T1000 (cell line): ENCODE results near the gene CACTIN.
"Not testable (repeated sequence)": the region's sequence is repeated elsewhere in the genome, so short reads cannot be mapped to it uniquely, and the experiment has no call there.

Experiments
- DNase-seq: peaks from one replicate; lab custom pipeline; 2025; ENCODE audit warnings: mixed read lengths; lab: John Stamatoyannopoulos, UW

The CACTIN gene

GRCh38 chr19:3646336-3647092, 19.9 kb upstream of the CACTIN start:
- DNase-seq: no peak

DNA sequence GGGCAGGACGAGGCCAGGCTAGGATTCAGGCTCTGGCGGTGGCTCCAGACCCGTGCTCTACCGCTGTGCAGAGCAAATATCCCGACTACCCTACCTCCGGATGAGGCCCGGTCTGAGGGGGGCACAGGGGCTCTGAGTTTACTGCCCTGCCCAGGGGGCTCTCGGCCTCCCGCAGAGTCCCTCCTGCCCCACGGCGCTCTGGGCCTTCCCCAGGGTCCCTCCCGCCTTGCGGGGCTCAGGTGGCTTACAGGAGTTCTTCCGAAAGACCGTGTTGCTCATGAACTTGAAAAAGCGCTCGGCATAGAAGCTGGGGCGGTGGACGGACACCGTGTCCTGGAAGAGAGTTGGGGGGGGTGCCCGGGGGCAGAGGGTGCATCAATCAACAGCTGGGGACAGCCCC, 19.1 kb upstream of the CACTIN start:
- no peak for DNase-seq

DNA sequence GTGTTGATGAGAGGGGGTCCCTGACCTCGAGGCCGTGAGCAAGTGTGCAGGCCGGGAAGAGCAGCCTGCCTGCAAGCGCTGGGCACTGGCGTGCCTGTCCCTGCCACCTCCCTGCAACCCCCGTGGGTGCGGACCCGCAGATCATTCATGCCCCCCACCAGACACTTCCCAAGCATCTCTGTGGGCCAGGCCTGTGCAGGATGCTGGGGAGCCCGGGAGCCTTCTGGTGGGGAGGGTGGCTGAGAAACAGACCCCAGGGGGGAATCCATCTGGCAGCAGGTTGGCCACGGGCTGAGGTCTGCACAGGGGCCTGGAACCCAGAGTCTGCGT, 18.4 kb upstream of the CACTIN start:
- no peak for DNase-seq

GRCh38 chr19:3644351-3645066, 17.9 kb upstream of the CACTIN start:
- no peak for DNase-seq

- no peak for DNase-seq
Measured at GRCh38 chr19:3643674-3644313, 17.2 kb upstream of the CACTIN start.

- DNase-seq: no peak
Measured at GRCh38 chr19:3642987-3643673, 16.5 kb upstream of the CACTIN start.

- no peak for DNase-seq
Measured at GRCh38 chr19:3642296-3642695, 15.7 kb upstream of the CACTIN start.

- DNase-seq: no peak
Measured at GRCh38 chr19:3641515-3642269, 15.1 kb upstream of the CACTIN start.

DNA sequence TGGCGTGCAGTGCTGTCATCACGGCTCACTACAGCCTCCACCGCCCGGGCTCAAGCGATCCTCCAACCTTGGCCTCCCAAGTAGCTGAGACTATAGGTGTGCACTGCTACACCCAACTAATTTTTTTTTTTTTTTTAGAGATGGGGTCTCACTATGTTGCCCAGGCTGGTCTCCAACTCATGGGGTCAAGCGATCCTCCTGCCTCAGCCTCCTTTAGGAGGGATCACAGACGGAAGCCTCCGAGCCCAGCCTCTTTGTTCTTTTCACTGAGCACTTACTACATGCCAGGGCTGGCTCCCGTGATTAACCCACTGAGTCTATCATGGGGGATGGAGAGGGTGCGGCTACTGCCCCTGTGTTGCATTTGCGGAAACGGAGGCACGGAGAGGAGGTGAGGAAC, 12.9 kb upstream of the CACTIN start:
- DNase-seq: no peak

- DNase-seq: no peak
Measured at GRCh38 chr19:3638208-3639193, 11.9 kb upstream of the CACTIN start.

DNA sequence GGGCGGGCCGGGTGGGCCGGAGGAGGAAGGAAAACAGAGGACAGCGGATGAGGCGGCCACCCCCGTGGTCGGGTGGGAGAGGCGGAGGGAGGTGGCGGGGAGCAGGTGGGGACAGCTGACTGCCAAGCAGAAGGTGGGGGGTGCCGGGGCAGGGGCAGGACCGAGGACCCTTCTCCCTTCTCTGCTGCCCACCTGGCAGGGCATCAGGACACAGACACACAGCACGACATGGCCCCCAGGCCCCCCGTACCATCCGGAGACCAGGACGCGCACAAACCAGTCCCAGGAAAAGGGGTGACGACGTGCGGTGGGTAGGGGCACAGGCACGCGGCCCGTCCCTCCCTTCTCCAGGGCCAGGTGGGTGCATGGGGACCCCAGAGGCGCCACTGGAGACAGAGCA, 11.0 kb upstream of the CACTIN start:
- no peak for DNase-seq

DNA sequence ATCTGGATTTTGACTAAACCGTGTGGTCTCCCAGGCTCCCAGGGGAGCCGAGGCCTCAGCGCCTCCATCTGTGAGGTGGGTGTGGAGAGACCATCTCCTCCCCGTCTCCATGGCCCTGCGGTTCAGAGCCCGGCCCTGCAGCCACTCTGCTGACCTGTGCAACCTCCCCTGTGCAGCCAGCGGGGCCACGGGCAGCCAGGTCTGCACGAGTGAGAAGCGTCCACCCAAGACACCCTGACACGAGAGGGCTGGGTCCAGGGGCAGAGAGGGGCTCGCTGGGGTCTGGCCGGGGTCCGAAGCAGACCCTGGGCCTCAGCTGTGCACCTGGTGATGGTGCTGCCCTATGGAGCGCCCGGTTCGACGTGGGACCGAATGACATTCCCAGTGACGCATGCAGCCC, 10.4 kb upstream of the CACTIN start:
- no peak for DNase-seq

GRCh38 chr19:3636506-3636905, 9.9 kb upstream of the CACTIN start:
- no peak for DNase-seq

DNA sequence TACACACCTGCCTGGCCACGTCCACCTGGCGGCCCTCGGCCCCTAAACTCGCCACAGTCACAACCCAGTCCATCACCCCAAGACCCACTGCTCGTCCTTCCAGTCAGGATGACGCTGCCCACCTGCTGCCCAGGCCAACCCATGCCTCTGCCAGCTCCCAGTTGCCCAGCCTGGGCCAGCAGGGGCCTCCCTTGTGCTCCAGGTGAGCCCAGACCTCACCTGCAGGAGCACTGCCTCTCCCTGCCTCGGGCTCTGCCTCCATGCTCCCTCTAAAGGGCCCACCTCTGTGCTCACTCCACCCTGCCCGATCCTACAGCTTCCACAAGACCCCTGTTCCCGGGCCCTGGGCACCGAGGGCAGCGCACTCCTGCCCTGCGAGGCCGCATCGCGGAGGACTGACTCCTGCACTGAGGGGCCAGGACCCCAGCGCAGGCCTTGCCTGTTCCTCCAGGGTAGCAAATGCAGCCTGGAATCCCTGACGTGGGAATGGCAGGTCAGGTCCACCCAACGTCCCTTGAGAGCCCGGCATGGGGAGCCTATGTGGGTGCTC, 8.0 kb upstream of the CACTIN start:
- no peak for DNase-seq

DNA sequence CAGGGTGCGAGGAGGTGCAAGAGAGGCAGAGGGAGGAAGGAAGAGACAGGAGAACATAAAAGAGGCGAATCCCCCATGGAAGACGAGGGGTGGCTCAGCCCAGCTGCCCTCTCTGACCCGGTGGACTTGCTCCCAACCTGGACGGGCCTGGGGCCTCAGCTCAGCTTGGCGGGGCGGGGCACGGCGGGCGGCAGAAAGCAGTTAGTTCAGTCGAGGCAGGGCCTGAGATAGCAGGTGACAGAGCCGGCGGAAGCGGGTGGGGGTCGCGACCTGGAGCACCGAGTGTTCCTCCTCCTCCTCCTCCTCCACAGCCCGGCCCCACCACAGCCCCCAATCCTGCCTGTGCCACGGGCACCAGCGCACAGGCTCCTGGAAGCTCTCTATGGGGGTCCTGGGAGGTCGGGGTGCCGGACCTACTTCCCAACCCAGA, 7.0 kb upstream of the CACTIN start:
- DNase-seq: no peak

DNA sequence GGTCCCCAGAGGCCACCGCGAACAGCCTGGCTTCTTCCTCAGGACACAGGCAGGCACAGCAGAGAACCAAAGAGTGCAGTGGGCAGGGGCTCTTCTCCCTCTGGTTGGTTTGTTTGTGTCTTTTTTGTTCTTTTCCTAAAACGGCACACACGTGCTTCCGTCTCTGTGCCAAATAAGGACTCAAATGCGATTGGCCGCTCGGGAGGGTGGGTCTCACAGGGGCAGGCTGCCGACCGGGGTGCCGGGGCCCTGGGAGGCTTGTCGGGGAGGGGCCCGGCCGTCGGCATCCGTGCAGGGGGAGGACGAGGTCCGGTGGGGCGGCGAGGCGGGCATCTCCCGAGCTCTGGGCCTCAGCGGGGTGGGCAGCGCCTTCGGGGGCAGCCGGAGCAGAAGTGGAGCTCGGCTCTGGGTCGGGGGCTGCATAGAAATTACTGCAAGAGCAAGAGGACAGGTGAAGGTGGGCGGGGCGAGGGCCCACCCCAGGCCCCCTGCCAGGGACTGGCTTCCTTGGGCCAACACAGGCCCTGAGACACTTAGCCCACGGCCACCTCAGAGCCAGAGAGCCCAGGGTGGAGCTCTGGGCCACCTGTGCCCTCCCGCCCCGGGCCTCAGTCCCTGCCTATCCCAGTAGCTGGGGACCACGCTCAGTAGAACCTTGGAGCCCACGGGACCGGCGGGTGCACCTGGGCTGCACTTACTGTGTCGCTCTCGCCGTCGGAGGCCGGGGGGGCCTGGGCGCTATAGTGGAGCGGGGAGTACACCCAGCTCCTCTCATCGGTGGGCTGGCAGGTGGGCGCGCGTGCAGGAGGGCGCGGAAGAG, 6.4 kb upstream of the CACTIN start:
- no peak for DNase-seq

DNA sequence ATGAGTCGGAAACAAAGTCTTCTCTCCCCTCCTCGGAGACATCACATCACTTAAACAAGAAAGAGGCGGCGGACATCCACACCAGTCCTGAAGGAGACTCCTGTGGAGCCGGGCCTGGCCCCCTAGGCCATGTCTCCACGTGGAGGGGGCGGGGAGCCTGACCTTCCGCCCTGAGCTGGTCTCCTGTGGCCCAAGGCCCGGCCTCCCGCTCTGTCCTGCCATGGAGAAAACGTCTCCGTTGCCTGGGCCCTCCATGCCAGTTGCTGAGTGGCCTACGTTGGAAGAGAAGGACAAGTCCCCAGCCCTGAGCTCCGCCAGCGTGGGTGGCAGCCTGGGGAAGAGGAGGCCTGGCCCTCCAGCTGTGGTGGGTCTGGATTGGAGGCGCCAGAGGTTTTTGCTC, 5.5 kb upstream of the CACTIN start:
- no peak for DNase-seq

GRCh38 chr19:3631053-3631861, 4.7 kb upstream of the CACTIN start:
- no peak for DNase-seq

- not testable (repeated sequence) for DNase-seq
Measured at GRCh38 chr19:3628766-3629165, 2.2 kb upstream of the CACTIN start.
